PC-3 (cell line): ENCODE measurements around the gene SH3TC1.

Experiments used
- EZH2 ChIP-seq: fragments of 300-600 bp; sonication (generic); IDR thresholded peaks from one replicate; pipeline ENCODE4 v1.6.1; 2017; ENCODE audit warnings: antibody characterized with exemption, mild to moderate bottlenecking, low read length; ENCODE audit not compliant: unreplicated experiment
- TF ChIP-seq, protein P1 (sequence below): fragments of 300-600 bp; sonication (generic); conservative IDR thresholded peaks from 2 replicates; pipeline ENCODE4 v1.5.1; 2017; ENCODE audit warnings: antibody characterized with exemption, low read depth, mild to moderate bottlenecking, low read length

DNA sequence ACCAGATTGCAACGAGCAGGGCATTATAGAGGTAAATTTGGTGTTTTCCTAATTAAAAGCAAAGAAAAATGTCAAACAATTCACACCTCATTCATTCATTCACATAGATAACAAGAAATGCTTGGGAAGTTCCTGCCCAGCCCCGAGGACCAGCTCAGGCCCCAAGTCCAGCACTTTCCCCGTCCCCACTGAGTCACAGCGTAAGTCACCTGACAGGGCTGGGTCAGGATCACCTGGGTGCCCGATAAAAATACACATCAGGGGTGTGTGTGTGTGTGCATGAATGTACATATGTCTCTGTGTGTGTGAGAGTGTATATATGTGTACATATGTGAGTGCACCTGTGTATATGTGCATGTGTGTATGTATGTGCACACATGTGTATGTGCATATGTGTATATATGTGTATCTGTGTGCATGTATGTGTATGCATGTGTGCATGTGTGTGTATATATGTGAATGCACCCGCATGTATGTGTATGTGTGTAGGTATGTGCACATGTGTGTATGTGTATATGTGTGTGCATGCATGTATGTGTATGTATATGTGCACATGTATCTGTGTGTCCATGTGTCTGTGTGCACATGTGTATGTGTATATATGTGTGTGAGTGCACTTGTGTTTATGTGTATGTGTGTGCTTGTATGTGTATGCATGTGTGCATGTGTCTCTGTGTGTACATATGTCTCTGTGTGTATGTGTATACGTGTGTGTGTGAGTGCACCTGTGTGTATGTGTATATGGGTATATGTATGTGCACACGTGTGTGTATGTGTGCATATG is 18.6 kb upstream of the SH3TC1 start:
- TF ChIP-seq, protein P1, sequence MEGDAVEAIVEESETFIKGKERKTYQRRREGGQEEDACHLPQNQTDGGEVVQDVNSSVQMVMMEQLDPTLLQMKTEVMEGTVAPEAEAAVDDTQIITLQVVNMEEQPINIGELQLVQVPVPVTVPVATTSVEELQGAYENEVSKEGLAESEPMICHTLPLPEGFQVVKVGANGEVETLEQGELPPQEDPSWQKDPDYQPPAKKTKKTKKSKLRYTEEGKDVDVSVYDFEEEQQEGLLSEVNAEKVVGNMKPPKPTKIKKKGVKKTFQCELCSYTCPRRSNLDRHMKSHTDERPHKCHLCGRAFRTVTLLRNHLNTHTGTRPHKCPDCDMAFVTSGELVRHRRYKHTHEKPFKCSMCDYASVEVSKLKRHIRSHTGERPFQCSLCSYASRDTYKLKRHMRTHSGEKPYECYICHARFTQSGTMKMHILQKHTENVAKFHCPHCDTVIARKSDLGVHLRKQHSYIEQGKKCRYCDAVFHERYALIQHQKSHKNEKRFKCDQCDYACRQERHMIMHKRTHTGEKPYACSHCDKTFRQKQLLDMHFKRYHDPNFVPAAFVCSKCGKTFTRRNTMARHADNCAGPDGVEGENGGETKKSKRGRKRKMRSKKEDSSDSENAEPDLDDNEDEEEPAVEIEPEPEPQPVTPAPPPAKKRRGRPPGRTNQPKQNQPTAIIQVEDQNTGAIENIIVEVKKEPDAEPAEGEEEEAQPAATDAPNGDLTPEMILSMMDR: no peak
- TF ChIP-seq EZH2: no peak
